ENCODE data around the gene ADAMTSL3.

DNA sequence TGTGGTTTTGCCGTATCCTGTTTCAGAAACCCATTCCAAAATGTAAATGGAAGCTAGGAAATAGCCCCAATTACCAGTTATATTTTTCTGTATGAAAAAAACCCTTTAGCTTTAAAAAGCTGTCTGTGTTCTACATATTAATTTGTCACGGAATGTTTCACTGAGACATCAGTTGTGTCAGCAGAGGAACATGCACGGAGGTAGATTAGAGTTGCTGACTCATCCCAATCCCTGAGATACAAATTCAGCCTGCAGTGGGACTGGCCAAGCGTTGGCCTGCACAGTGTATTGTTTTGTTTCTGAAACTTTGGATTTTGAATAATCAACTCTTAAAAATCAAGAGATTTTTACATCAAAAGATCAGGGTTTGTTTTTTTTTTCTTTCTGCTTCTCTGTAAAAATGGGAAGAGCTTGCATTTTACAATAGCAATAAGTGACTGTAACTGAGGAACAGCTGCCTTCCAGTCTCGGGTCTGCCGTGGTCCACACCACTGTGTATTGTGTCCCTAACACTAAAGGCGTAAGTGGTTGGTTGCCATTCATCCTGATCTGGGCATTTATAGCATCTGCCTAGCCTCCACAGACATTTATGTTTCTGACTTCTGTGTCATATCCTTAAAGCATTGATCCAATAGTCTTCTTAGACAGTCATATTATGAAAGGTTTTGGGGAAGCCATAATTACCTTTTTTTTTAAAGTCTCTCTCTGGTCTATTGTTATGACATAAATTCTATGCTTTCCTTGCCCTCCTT, 218.1 kb downstream of the ADAMTSL3 start:
- TF ChIP-seq, protein P1, sequence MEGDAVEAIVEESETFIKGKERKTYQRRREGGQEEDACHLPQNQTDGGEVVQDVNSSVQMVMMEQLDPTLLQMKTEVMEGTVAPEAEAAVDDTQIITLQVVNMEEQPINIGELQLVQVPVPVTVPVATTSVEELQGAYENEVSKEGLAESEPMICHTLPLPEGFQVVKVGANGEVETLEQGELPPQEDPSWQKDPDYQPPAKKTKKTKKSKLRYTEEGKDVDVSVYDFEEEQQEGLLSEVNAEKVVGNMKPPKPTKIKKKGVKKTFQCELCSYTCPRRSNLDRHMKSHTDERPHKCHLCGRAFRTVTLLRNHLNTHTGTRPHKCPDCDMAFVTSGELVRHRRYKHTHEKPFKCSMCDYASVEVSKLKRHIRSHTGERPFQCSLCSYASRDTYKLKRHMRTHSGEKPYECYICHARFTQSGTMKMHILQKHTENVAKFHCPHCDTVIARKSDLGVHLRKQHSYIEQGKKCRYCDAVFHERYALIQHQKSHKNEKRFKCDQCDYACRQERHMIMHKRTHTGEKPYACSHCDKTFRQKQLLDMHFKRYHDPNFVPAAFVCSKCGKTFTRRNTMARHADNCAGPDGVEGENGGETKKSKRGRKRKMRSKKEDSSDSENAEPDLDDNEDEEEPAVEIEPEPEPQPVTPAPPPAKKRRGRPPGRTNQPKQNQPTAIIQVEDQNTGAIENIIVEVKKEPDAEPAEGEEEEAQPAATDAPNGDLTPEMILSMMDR (IDR thresholded peaks at IDR 0.05) = no peak
- TF ChIP-seq POLR2A (IDR thresholded peaks at IDR 0.05) = no peak
